Measurements from ENCODE around the gene ATF7IP2.

ATF7IP2 gene

DNA sequence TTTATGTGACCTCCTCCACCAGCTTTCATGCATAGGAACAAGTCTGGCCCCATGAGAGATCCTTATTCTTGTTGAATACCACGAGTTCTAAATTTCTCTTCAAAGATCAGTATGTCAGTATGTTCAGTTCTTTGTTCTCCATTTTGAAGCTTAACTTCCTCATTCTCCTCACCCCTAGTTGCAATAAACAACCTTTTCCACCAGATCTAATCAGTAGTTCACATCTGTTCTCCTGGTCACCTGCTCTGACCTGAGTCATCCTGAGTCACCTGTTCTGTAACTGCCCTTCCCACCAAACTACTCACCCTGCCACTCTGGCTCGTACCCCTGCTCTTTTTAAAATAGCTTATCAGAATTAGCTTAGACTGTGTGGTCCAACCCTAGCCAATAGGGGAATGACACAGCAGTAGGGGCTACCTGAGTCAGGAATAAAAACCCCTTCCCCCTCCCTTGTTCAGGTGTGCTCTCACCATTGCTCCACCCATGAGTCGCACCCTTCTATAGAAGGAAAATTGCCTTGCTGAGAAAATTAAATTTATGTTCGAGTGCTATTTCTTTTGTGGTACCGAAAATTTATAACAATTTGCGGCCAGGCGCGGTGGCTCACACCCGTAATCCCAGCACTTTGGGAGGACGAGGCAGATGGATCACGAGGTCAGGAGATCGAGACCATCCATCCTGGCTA is 100.0 kb downstream of the ATF7IP2 start:
- Histone ChIP-seq H3K27me3 (no peaks in the 10 kb centered on the region), H3K36me3 (peaks cover 47% of the 10 kb centered on the region), H3K9me3 (peaks cover 42% of the 10 kb centered on the region), H4K20me1 (no peaks in the 10 kb centered on the region), H3K4me3 (no peak overlapping the region), H3K27ac (no peak overlapping the region), H3K4me1 (peaks cover 4% of the 10 kb centered on the region; the same call in 1 of the 2 replicates), H3K9ac (no peak overlapping the region), H3K4me2 (no peak overlapping the region)
- no peak for TF ChIP-seq Cebpa-rat (IDR thresholded peaks at IDR 0.05)

DNA sequence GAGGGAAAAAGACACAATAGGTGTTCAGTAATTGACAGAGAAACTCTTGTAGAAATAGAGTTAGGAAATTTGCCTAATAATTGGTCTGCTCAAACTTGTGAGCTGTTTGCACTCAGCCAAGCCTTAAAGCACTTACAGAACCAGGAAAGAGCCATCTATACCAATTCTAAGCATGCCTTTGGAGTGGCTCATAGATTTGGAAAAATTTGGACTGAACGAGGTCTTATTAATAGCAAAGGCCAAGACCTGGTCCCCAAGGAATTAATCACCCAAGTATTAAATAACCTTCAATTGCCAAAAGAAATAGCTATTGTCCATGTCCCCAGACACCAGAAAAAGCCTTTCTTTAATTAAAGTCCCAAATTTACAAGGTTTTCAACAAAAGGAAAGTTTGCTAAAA is 104.3 kb downstream of the ATF7IP2 start:
- no peak for TF ChIP-seq Cebpa-rat (IDR thresholded peaks at IDR 0.05)
- no peaks in the 10 kb centered on the region for H4K20me1 ChIP-seq

DNA sequence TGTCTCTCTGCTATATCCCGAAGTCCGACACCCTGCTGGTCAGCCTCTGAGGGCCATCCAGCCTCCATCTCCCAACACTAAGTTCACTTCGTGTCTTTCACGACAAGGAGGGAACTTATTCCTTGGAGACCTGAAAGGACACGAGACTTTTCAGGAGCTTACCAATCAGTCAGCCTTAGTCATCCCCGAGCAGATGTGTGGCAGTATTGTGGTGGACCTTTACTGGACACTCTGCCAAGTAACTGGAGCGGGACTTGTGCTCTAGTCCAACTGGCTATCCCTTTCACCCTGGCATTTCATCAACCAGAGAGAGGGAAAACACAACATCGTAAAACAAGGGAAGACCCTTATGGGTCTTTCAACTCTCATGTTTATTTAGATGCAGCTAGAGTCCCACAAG is 107.4 kb downstream of the ATF7IP2 start:
- no peaks in the 10 kb centered on the region for H3K36me3 ChIP-seq
- no peak overlapping the region for H3K4me3 ChIP-seq
- no peaks in the 10 kb centered on the region for H4K20me1 ChIP-seq
- no peaks in the 10 kb centered on the region for H3K4me1 ChIP-seq
- no peaks in the 10 kb centered on the region for H3K27me3 ChIP-seq
- TF ChIP-seq Cebpa-rat (IDR thresholded peaks at IDR 0.05): no peak
- no peak overlapping the region for H3K4me2 ChIP-seq
- H3K27ac ChIP-seq: no peak overlapping the region
- peaks cover 27% of the 10 kb centered on the region for H3K9me3 ChIP-seq
- no peak overlapping the region for H3K9ac ChIP-seq

More for the DNA sequence above, 104.3 kb downstream of the ATF7IP2 start:
- no peak overlapping the region for H3K9ac ChIP-seq
- no peak overlapping the region for H3K27ac ChIP-seq
- H3K4me2 ChIP-seq: no peak overlapping the region
- H3K9me3 ChIP-seq: peaks cover 30% of the 10 kb centered on the region
- H3K4me3 ChIP-seq: no peak overlapping the region
- H3K36me3 ChIP-seq: peaks cover 4% of the 10 kb centered on the region
- H3K4me1 ChIP-seq: peaks cover 4% of the 10 kb centered on the region; the same call in 1 of the 2 replicates
- H3K27me3 ChIP-seq: no peaks in the 10 kb centered on the region

DNA sequence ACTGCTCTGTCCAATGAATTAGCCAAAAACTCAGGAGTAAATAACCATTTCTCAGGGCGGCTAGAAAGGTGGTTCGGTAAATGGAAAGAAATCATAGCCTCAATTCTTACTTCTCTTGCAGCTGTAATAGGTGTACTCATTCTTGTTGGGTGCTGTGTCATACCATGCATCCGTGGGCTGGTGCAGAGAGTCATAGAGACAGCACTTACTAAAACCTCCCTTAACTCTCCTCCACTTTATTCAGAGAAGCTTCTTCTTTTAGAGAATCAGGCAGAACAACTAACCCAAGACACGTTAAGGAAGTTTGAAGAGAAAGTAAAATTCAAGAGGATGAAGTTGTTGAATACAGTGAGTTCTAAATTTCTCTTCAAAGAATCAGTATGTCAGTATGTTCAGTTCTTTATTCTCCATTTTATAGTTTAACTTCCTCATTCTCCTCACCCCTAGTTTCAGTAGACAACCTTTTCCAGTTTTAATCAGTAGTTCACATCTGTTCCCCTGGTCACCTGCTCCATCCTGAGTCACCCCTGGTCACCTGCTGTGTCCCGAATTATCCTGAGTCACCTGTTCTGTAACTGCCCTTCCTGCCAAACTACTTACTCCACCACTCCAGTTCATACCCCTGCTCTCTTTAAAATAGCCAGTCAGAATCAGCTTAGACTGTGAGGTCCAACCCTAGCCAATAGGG is 108.6 kb downstream of the ATF7IP2 start:
- Histone ChIP-seq H4K20me1 (no peaks in the 10 kb centered on the region), H3K27ac (no peak overlapping the region), H3K36me3 (no peaks in the 10 kb centered on the region), H3K4me3 (no peak overlapping the region), H3K9ac (no peak overlapping the region), H3K4me1 (no peaks in the 10 kb centered on the region), H3K9me3 (peaks cover 27% of the 10 kb centered on the region), H3K4me2 (no peak overlapping the region), H3K27me3 (no peaks in the 10 kb centered on the region)
- TF ChIP-seq Cebpa-rat (IDR thresholded peaks at IDR 0.05): no peak

DNA sequence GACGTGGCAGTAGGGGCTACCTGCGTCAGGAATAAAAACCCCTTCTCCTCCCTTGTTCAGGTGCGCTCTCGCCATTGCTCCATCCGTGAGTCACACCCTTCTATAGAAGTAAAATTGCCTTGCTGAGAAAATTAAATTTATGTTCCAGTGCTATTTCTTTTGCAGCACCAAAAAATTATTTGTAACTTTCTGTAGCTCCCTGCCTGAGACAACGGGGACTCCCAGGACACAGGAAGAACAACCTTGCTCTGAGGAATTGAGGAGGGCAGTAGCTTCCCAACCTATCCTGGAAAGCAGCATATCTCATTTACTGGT is 109.1 kb downstream of the ATF7IP2 start:
- no peaks in the 10 kb centered on the region for H4K20me1 ChIP-seq
- H3K36me3 ChIP-seq: no peaks in the 10 kb centered on the region
- no peak overlapping the region for H3K4me3 ChIP-seq
- no peak overlapping the region for H3K4me2 ChIP-seq
- peaks cover 27% of the 10 kb centered on the region for H3K9me3 ChIP-seq
- no peak overlapping the region for H3K27ac ChIP-seq
- no peaks in the 10 kb centered on the region for H3K27me3 ChIP-seq
- no peak overlapping the region for H3K9ac ChIP-seq
- TF ChIP-seq Cebpa-rat (IDR thresholded peaks at IDR 0.05): no peak
- no peaks in the 10 kb centered on the region for H3K4me1 ChIP-seq

DNA sequence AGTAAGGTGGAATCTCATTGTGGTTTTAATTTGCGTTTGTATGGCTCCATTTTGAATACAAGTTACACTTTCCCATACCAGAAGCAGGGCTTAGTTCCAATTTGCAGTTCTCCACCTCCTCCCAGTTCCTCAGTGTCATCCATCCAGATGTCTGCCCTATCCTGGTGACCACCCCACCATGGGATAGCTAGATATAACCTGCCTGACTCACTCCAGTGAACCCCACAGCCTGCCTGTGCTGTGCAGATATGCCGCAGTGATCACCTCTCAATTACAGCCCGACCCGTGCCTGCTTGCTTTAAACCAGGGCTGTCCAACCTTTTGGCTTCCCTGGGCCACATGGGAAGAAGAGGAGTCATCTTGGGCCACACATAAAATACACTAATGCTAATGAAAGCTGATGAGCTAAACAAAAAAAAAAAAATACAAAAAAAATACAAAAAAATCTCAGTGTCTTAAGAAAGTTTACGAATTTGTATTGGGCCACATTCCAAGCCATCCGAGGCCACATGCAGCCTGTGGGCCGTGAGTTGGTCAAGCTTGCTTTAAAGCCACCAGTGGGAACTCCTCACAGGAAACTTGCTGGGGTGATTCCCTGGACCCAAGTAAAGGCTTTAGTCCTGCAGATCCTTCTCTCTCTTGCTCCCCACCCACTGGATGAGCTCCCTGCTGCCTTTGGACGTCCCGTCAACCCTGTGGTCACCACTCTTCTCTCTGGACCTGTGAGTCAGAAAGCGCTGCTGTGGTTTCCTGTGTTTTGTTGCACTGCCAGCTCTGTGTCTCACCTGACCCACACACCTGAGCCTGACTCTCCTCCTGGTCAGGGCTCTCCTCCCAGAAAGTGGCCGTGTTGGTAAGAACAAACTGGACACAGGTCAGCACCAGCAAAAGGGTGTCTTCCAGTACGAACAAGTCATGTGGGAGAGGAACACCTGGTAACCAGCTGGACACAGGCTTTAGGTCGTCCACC is 111.6 kb downstream of the ATF7IP2 start:
- Histone ChIP-seq H3K4me1 (no peaks in the 10 kb centered on the region), H3K9ac (no peak overlapping the region), H3K4me2 (no peak overlapping the region), H3K36me3 (no peaks in the 10 kb centered on the region), H3K27ac (no peak overlapping the region), H4K20me1 (no peaks in the 10 kb centered on the region), H3K4me3 (no peak overlapping the region), H3K27me3 (no peaks in the 10 kb centered on the region), H3K9me3 (peaks cover 27% of the 10 kb centered on the region)
- no peak for TF ChIP-seq Cebpa-rat (IDR thresholded peaks at IDR 0.05)

DNA sequence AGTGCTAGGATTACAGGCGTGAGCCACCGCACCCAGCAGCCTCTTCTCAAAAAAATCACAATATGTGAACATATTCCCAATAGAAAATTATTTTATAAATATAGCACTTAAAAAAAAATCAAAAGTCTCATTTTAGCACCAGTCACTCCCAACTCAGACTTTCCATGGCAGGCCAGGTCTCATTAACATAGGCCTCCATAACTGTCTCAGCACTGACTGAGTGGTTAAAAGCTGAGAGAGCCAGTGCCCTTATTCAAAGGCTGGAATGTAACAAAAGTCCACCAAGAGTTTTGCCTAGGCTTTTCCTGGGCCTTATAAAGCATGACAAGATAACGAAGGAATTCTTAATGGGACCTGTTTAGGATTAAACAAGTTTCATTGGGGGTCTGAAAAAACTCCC is 114.7 kb downstream of the ATF7IP2 start:
- Histone ChIP-seq H3K4me1 (no peaks in the 10 kb centered on the region), H3K4me2 (no peak overlapping the region), H4K20me1 (no peaks in the 10 kb centered on the region), H3K4me3 (no peak overlapping the region), H3K36me3 (no peaks in the 10 kb centered on the region), H3K9me3 (peaks cover 9% of the 10 kb centered on the region), H3K27me3 (no peaks in the 10 kb centered on the region), H3K9ac (no peak overlapping the region), H3K27ac (no peak overlapping the region)
- TF ChIP-seq Cebpa-rat (IDR thresholded peaks at IDR 0.05): no peak

DNA sequence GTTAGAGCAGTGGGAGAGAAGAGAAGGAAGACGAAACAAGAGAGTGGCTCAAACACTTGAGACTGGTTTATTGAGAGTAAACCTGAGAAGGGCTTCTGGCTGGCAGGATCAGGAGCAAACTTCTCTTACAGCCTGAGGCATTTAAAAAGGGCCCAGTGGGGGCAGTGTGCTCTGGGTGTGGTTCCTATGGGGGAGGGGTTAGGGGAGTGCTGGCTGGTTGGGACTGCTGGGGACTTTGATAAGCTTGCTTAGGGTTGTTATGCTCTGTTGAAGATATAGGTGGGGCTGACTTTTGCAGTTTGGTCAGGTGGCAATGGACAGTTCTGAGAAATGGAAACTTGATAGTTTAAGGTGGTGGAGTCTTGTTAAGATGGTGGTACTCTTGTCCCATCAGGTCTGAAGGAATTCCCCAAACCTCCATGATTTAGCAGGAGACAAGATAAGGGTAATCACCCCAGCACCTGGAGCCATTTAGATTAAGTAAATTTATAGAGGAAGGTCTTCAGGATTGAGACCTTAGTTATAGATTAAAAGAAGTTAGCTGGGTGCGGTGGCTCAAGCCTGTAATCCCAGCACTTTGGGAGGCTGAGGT is 115.3 kb downstream of the ATF7IP2 start:
- Histone ChIP-seq H3K9me3 (0 out of 2 replicates have a peak, but pooled peaks cover 4% of the 10 kb centered on the region), H3K36me3 (no peaks in the 10 kb centered on the region), H3K9ac (no peak overlapping the region), H3K4me1 (no peaks in the 10 kb centered on the region), H3K4me2 (no peak overlapping the region), H3K27me3 (no peaks in the 10 kb centered on the region), H4K20me1 (no peaks in the 10 kb centered on the region), H3K4me3 (no peak overlapping the region), H3K27ac (no peak overlapping the region)
- no peak for TF ChIP-seq Cebpa-rat (IDR thresholded peaks at IDR 0.05)

DNA sequence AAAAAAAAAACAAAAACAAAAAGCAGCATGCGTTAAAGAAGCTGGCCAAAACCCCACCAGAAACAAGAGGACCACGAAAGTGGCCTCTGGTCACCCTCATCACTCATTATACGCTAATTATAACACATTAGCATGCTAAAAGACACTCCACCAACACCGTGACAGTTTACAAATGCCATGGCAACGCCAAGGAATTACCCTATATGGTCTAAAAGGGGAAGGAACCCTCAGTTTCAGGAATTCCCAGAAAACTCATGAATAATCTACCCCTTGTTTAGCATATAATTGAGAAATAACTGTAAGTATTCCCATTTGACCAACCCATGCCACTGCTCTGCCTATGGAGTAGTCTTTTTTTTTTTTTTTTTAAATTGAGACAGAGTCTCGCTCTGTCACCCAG is 116.9 kb downstream of the ATF7IP2 start:
- no peak overlapping the region for H3K4me3 ChIP-seq
- no peaks in the 10 kb centered on the region for H3K9me3 ChIP-seq

More for the DNA sequence above, 116.9 kb downstream of the ATF7IP2 start:
- Histone ChIP-seq H3K4me2 (no peak overlapping the region), H3K36me3 (no peaks in the 10 kb centered on the region), H3K27me3 (no peaks in the 10 kb centered on the region), H3K4me1 (no peaks in the 10 kb centered on the region), H3K27ac (no peak overlapping the region), H4K20me1 (no peaks in the 10 kb centered on the region), H3K9ac (no peak overlapping the region)
- no peak for TF ChIP-seq Cebpa-rat (IDR thresholded peaks at IDR 0.05)

All from BLaER1 (cell line).